ENCODE data around the gene NGF. TPM values are rescaled to one million over a fixed set of nuclear protein-coding genes. Genes with fewer than 3 reads are reported as not detected.
A peak's percentile ranks its signal among the peaks of the same experiment; 100 is the strongest.

Gene NGF
- total RNA-seq, 1 donor from 2014 or later = 12.9 TPM

DNA sequence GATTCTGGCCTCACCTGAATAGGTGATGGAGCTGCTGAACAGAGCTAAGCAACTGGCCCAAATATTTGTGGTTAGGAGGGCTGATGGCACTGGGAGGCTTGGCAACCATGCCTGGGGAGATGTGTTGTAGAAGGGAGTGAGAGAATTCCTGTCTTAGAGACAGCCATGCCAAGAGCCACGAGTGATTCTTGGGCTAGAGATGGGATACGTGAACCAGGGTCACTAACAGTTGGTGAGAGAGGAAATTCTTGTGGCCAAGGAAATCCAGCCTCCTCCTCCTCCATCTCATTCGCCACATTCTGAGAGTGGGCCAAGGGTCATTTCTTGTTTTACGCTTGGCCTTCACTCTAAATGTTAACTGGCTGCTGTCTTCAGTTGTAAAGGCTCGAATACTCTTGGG is 46.3 kb downstream of the NGF start:
- H3K4me2 ChIP-seq (ENCODE audit: low read length) = no peak overlapping the region
- Mint-ChIP-seq H3K4me3 (ENCODE audit: unreplicated experiment) (no peak overlapping the region), H3K9me3 (ENCODE audit: unreplicated experiment) (peaks cover 4% of the 10 kb centered on the region), H3K36me3 (ENCODE audit: low read depth, unreplicated experiment) (peaks cover 21% of the 10 kb centered on the region), H3K4me1 (ENCODE audit: low read depth, unreplicated experiment) (peaks cover 29% of the 10 kb centered on the region), H3K27me3 (ENCODE audit: low read depth, unreplicated experiment) (no peaks in the 10 kb centered on the region), H3K27ac (ENCODE audit: unreplicated experiment) (peak overlapping the region; percentile 38)
- TF ChIP-seq EZH2 (IDR thresholded peaks at IDR 0.05; ENCODE audit: insufficient read depth, low read length) = no peak
- TF ChIP-seq, protein P1, sequence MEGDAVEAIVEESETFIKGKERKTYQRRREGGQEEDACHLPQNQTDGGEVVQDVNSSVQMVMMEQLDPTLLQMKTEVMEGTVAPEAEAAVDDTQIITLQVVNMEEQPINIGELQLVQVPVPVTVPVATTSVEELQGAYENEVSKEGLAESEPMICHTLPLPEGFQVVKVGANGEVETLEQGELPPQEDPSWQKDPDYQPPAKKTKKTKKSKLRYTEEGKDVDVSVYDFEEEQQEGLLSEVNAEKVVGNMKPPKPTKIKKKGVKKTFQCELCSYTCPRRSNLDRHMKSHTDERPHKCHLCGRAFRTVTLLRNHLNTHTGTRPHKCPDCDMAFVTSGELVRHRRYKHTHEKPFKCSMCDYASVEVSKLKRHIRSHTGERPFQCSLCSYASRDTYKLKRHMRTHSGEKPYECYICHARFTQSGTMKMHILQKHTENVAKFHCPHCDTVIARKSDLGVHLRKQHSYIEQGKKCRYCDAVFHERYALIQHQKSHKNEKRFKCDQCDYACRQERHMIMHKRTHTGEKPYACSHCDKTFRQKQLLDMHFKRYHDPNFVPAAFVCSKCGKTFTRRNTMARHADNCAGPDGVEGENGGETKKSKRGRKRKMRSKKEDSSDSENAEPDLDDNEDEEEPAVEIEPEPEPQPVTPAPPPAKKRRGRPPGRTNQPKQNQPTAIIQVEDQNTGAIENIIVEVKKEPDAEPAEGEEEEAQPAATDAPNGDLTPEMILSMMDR (IDR thresholded peaks at IDR 0.05; ENCODE audit: insufficient read depth, low read depth, low read length) = no peak
- no peak overlapping the region for H3K9ac ChIP-seq (ENCODE audit: low read length)
- FAIRE-seq (peak; percentile 17), DNase-seq (ENCODE audit: low read depth) (peak; percentile 83)
- H3K27ac ChIP-seq (ENCODE audit: low read depth, low read length) = no peak overlapping the region
- H4K20me1 ChIP-seq (ENCODE audit: insufficient read depth, low read length) = no peaks in the 10 kb centered on the region
- no peaks in the 10 kb centered on the region for H3K79me2 ChIP-seq (ENCODE audit: insufficient read depth, low read length)
- peaks cover 11% of the 10 kb centered on the region for H3K4me1 ChIP-seq (ENCODE audit: insufficient read depth, low read length)
- H2AFZ ChIP-seq (ENCODE audit: low read depth, low read length) = no peak overlapping the region
- H3K27me3 ChIP-seq (ENCODE audit: insufficient read depth, low read length) = no peaks in the 10 kb centered on the region
- H3K36me3 ChIP-seq (ENCODE audit: insufficient read depth, low read length) = no peaks in the 10 kb centered on the region
- H3K9me3 ChIP-seq (ENCODE audit: insufficient read depth, low read depth, low read length) = no peaks in the 10 kb centered on the region
- H3K4me3 ChIP-seq (ENCODE audit: insufficient read depth, low read depth, low read length) = no peak overlapping the region

DNA sequence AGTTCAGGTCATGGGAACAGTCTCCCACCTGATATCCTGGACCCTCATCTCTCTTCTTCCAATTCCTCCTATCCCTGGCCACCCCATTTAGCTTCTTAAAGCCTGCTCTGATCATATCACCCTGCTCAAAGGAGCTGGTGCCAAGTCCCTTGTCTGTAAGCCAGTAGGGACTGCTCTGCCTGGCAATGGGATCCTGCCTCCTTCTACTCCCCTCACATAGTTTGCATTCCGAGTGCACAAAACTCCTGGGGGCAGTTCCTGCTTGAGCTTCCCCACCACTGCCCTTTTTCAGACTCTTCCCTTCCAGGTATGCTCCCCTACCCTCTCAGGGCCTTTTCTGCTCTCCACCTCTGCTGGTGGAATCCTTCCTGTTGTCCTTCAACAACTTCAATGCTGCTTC is 48.1 kb downstream of the NGF start:
- Histone ChIP-seq H3K36me3 (ENCODE audit: insufficient read depth, low read length) (no peaks in the 10 kb centered on the region), H3K9ac (ENCODE audit: low read length) (no peak overlapping the region), H3K4me1 (ENCODE audit: insufficient read depth, low read length) (peaks cover 8% of the 10 kb centered on the region), H3K9me3 (ENCODE audit: insufficient read depth, low read depth, low read length) (no peaks in the 10 kb centered on the region), H4K20me1 (ENCODE audit: insufficient read depth, low read length) (no peaks in the 10 kb centered on the region), H3K27me3 (ENCODE audit: insufficient read depth, low read length) (no peaks in the 10 kb centered on the region), H3K27ac (ENCODE audit: low read depth, low read length) (no peak overlapping the region), H3K4me2 (ENCODE audit: low read length) (no peak overlapping the region), H3K79me2 (ENCODE audit: insufficient read depth, low read length) (no peaks in the 10 kb centered on the region), H2AFZ (ENCODE audit: low read depth, low read length) (no peak overlapping the region), H3K4me3 (ENCODE audit: insufficient read depth, low read depth, low read length) (no peak overlapping the region)
- Mint-ChIP-seq H3K27ac (ENCODE audit: unreplicated experiment) (no peak overlapping the region), H3K9me3 (ENCODE audit: unreplicated experiment) (peaks cover 7% of the 10 kb centered on the region), H3K27me3 (ENCODE audit: low read depth, unreplicated experiment) (peaks cover 1% of the 10 kb centered on the region), H3K4me3 (ENCODE audit: unreplicated experiment) (no peak overlapping the region), H3K4me1 (ENCODE audit: low read depth, unreplicated experiment) (peaks cover 22% of the 10 kb centered on the region), H3K36me3 (ENCODE audit: low read depth, unreplicated experiment) (peaks cover 33% of the 10 kb centered on the region)
- DNase-seq (ENCODE audit: low read depth) (no peak), FAIRE-seq (no peak)
- no peak for TF ChIP-seq EZH2 (IDR thresholded peaks at IDR 0.05; ENCODE audit: insufficient read depth, low read length)
- TF ChIP-seq, protein P1 (IDR thresholded peaks at IDR 0.05; ENCODE audit: insufficient read depth, low read depth, low read length) = no peak

DNA sequence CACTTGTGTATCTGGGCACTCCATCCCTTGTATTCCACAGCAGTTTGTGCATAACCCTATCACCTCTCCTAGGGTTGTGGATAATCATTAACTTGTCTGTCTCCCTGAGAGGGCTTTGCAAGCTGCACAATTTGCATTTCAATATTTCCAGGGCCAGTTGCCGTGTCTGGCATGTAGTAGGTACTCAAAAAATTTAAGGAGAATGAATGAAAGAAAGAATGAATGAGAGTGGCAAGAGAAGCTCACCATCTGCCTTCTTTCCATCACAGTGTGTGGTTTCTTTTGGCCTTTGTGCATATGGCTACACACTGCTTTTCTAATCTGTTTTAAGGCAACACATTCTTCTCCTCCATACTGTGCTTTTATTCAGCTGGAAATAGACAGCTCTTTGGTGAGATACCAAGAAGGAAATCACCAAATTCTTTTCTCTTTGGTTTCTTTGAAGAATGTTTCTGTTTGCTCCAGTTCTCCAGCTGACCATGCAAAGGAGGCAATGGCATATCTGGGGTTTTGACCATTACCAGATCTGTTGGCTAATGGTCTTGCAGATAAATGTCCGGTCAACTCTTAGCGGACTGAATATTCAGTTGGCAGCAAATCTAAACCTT is 49.4 kb downstream of the NGF start:
- Mint-ChIP-seq H3K4me1 (ENCODE audit: low read depth, unreplicated experiment) (peaks cover 16% of the 10 kb centered on the region), H3K27ac (ENCODE audit: unreplicated experiment) (no peak overlapping the region)

More for the DNA sequence above, 49.4 kb downstream of the NGF start:
- Mint-ChIP-seq H3K36me3 (ENCODE audit: low read depth, unreplicated experiment) (peaks cover 34% of the 10 kb centered on the region), H3K9me3 (ENCODE audit: unreplicated experiment) (peaks cover 7% of the 10 kb centered on the region), H3K27me3 (ENCODE audit: low read depth, unreplicated experiment) (peaks cover 1% of the 10 kb centered on the region), H3K4me3 (ENCODE audit: unreplicated experiment) (no peak overlapping the region)
- no peak for FAIRE-seq
- Histone ChIP-seq H4K20me1 (ENCODE audit: insufficient read depth, low read length) (no peaks in the 10 kb centered on the region), H3K36me3 (ENCODE audit: insufficient read depth, low read length) (no peaks in the 10 kb centered on the region), H3K4me3 (ENCODE audit: insufficient read depth, low read depth, low read length) (no peak overlapping the region), H2AFZ (ENCODE audit: low read depth, low read length) (no peak overlapping the region), H3K4me2 (ENCODE audit: low read length) (no peak overlapping the region), H3K4me1 (ENCODE audit: insufficient read depth, low read length) (peaks cover 8% of the 10 kb centered on the region), H3K79me2 (ENCODE audit: insufficient read depth, low read length) (no peaks in the 10 kb centered on the region), H3K9me3 (ENCODE audit: insufficient read depth, low read depth, low read length) (no peaks in the 10 kb centered on the region), H3K9ac (ENCODE audit: low read length) (no peak overlapping the region), H3K27ac (ENCODE audit: low read depth, low read length) (no peak overlapping the region), H3K27me3 (ENCODE audit: insufficient read depth, low read length) (no peaks in the 10 kb centered on the region)
- no peak for TF ChIP-seq EZH2 (IDR thresholded peaks at IDR 0.05; ENCODE audit: insufficient read depth, low read length)
- TF ChIP-seq, protein P1 (IDR thresholded peaks at IDR 0.05; ENCODE audit: insufficient read depth, low read depth, low read length) = no peak
- DNase-seq (ENCODE audit: low read depth) = peak; percentile 71
